NCI-H1694 treated with DMSO at 0.1 percent for 48 hours (cell line): Measurements from ENCODE around the gene NETO1.

Experiments used
- DNase-seq: peaks from one replicate; lab custom pipeline; 2025; lab: John Stamatoyannopoulos, UW

The NETO1 gene

DNA sequence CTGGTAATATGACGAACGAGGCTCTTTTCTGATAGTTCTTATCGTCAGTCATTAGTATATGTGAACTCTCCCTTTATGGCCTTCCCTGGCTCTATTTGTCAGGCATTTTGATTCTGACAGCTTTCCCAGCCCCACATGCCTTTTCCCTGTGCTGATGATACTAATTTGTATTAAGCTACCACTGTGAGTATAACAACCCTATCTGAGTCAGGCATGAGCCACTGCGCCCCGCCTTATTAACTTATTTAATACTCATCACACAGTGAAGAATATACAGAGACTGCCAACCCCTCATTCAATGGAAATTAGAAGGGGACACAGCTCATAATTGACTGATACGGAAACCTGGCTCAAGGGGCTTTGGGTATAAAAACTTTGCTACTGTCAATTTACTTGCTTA lies 140.0 kb downstream of the NETO1 start:
- DNase-seq, result no peak

DNA sequence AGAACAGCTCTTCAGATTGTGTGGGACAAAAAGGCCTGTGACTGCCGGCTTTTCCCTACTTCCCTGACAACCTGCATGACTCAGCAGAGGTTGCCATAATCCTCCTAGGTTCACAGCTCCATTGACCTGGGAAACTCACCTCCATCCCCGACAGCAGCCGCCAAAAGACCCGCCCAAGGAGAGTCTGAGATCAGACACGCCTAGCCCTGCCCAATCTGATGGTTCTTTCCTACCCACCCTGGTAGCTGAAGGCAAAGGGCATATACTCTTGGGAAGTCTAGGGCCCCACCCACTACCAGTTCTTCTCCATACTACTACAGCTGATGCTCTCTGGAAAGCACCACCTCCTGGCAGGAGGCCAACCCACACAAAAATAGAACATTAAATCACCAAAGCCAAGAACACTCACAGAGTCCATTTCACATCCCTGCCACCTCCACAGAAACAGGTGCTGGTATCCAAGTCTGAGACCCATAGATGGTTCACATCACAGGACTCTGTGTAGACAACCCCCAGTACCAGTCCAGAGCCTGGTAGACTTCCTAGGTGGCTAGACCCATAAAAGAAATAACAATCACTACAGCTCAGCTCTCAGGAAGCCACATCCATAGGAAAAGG lies 140.6 kb downstream of the NETO1 start:
- no peak for DNase-seq

DNA sequence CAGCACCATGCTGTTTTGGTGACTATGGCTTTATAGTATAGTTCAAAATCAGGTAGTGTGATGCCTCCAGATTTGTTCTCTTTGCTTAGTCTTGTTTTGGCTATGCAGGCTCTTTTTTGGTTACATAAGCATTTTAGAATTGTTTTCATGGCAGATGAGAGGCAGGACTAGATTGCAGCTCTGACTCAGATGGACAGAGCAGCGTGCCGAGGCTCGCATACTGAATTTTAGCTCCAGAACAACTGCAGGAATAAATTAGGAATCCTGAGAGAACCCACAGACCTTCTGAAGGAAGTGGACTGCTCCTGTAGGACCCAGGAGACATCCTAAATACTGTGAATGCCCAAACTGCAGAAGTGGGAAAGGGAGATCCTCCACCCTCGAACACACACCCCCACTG lies 141.6 kb downstream of the NETO1 start:
- no peak for DNase-seq

DNA sequence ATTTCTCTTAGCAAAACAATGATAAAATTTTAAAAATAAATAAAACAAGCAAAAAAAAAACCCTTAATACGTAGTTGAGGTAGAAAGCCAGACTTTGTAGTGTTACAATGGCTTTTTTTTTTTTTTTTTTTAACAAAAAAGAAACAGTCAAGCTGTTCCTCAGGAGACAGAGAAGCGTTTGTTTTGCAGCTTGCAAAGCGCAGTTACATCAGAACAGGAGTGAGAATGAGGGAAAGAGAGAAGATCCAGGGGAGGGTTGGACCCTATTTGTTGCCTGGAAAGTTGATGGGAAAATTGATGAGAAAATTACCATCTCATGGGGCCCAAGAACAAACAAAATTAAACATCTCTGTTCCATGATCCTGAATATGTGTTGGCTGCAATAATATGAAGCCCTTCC lies 146.5 kb downstream of the NETO1 start:
- no peak for DNase-seq

DNA sequence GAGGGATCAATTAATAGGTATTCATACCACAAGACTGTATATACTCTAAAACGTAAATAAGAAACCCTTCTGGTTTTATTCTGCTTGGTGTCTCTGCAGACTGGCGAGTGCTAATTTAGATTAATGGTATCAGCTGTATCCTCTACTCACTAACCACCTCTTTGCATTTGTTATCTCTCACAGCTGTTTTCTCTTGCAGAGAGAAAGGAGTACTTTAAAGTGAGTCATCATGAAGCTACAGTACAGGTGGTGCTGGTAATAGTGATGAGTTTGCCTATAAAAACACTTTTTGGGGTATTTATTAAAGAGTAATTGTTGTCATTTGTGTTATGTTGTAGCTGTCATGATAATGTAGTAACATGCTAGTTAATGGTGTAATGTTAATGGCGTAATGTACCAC lies 147.7 kb downstream of the NETO1 start:
- no peak for DNase-seq

DNA sequence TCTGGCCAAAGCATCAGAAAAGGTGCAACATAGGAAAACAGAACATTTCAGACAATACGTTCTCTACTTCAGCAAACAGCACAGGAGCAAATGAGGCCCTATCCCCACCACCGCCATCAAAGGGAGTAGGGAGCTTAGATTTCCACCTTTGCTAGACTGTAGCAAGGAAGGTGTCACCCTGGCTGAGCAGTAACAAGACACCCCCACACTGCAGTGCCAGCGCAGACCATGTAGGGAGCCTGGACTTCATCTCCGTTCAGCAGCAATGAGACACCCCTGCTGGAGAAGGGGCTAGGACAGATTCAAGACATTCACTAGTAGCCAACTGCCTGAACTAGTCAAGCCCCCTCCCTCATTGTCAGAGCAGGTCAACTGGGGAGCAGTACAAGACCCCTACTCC lies 163.6 kb downstream of the NETO1 start:
- DNase-seq, result no peak

DNA sequence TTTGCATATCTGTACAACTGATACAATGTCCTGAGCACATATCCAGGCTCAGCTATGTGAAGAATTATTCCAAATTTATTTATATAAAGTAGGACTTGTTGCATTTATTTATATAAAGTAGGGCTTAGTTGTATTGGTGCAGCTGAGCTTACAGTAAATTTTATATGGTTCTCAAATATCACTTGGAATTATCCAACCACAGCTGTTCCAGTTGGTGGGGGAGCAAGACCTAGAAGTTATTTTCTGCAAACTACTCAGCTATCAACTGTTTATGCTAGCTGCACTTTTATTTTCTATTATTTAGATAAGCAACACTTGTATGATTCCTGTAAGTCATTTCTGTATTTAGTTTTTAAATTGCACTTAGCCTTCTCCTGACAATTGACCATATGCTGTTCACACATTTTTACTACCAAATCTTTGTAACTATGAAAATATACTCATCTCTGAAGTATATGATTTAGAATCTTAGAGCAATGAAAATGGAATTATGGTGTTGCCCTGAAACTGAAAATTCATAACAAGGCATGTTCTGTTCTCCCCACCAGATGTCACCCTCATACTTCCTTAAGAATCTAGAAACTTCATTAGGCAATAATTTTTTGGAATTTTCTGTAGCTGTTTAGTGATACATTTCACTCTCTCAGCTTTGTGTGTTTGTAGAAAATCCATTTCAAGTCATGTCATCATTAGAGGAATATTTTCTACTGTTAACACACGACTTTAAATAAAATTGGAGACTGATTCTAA lies 166.7 kb downstream of the NETO1 start:
- DNase-seq, result peak; percentile 37

DNA sequence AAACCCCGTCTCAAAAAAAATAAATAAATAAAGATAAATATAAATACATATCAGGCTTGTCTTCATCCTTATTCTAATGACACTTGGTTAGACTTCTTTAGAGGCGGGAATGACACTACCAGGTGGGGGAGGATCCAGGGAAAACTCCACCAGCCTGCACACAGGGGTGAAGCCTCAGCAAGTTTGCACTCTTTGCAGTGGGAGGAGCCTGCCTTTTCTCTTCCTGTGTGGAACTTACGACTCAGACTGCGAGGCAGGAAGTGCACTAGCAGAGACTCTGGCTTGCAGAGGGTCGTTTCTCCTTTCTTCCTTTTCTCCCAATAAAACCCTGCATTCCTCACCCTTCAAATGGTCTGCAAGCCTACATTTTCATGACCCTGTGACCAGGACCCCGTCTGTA lies 170.1 kb downstream of the NETO1 start:
- DNase-seq, result no peak

DNA sequence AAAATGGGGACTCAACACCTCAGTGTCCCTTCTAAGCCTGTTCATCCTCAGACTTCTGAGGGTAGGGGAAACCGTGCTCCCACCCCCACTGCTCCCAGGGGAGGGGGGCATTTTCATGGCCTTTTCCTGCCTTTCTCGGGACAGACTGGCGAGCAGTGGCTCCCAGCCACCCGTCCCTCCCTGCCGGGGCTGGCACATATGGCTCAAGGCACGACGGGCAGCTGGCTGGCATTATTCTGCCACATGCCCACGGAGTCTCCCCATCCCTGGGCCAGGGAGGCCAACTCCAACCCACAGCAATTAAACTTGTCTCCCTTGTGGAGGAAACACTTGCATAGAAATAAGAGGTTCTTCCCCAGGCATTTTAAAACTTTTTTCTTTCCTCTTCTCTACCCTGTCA lies 175.2 kb downstream of the NETO1 start:
- no peak for DNase-seq
